Keratinocyte (primary cell): ENCODE measurements around the gene PARD3B. TPM values are rescaled to one million over a fixed set of nuclear protein-coding genes. Genes with fewer than 3 reads are reported as not detected.

ENCODE experiments used
- DNase-seq: peaks from one replicate; pipeline ENCODE4 v3.0.0-alpha.2; 2011; ENCODE audit warnings: low read depth, missing footprints, low spot score
- FAIRE-seq: peaks from 2 replicates; lab custom pipeline; 2011; peaks lifted over from hg19 to GRCh38; lab: Jason Lieb, UNC
- H2AFZ ChIP-seq: 2 replicates; pipeline ENCODE4 v1.6.0; 2012; ENCODE audit warnings: low read length, control low read depth, inconsistent platforms; ENCODE audit not compliant: control insufficient read depth
- H3K27ac ChIP-seq: 2 replicates; pipeline ENCODE4 v1.5.1; 2011; ENCODE audit warnings: low read length; ENCODE audit not compliant: control insufficient read depth, insufficient read depth
- H3K27me3 ChIP-seq: 3 replicates; pipeline ENCODE4 v1.6.0; 2011; ENCODE audit warnings: low read length; ENCODE audit not compliant: control insufficient read depth, insufficient read depth; ENCODE audit errors: extremely low read depth
- H3K36me3 ChIP-seq, 2 experiments: 2 replicates in 1 of 2; 3 replicates in 1 of 2; pipeline ENCODE4 v1.5.1; 2011; ENCODE audit warnings: low read length in 2 of 2, mild to moderate bottlenecking in 1 of 2; ENCODE audit not compliant: control insufficient read depth in 2 of 2, insufficient read depth in 2 of 2; ENCODE audit errors: extremely low read depth in 1 of 2
- H3K4me1 ChIP-seq: 3 replicates; pipeline ENCODE4 v1.5.1; 2011; ENCODE audit warnings: low read length; ENCODE audit not compliant: control insufficient read depth, insufficient read depth; ENCODE audit errors: extremely low read depth
- H3K4me2 ChIP-seq: 3 replicates; pipeline ENCODE4 v1.6.0; 2011; ENCODE audit warnings: low read depth, low read length; ENCODE audit not compliant: control insufficient read depth, insufficient read depth; ENCODE audit errors: extremely low read depth
- H3K4me3 ChIP-seq, 3 experiments: fragments of 200-600 bp in 1 of 3; sonication (generic) in 1 of 3; 2 replicates in 2 of 3; 3 replicates in 1 of 3; pipeline ENCODE4 v1.5.1; 2011 to 2016; ENCODE audit warnings: low read length in 3 of 3, mild to moderate bottlenecking in 3 of 3, control low read depth in 2 of 3, inconsistent platforms in 1 of 3, low read depth in 1 of 3, mixed read lengths in 1 of 3, mixed run types in 1 of 3, moderate library complexity in 1 of 3; ENCODE audit not compliant: control insufficient read depth in 2 of 3, insufficient read depth in 2 of 3; ENCODE audit errors: extremely low read depth in 1 of 3
- H3K79me2 ChIP-seq: 2 replicates; pipeline ENCODE4 v1.6.0; 2012; ENCODE audit warnings: low read length; ENCODE audit not compliant: control insufficient read depth, insufficient read depth
- H3K9ac ChIP-seq: 3 replicates; pipeline ENCODE4 v1.6.0; 2011; ENCODE audit warnings: low read length; ENCODE audit not compliant: control insufficient read depth, insufficient read depth; ENCODE audit errors: extremely low read depth
- H3K9me1 ChIP-seq: 3 replicates; pipeline ENCODE4 v1.6.0; 2011; ENCODE audit warnings: low read length; ENCODE audit not compliant: control insufficient read depth, insufficient read depth; ENCODE audit errors: extremely low read depth
- H3K9me3 ChIP-seq: 2 replicates; pipeline ENCODE4 v1.5.1; 2012; ENCODE audit warnings: low read depth, low read length; ENCODE audit not compliant: control insufficient read depth
- H4K20me1 ChIP-seq: 3 replicates; pipeline ENCODE4 v1.6.0; 2011; ENCODE audit warnings: low read length; ENCODE audit not compliant: control insufficient read depth, insufficient read depth; ENCODE audit errors: extremely low read depth
- EZH2 ChIP-seq: IDR thresholded peaks from one replicate; pipeline ENCODE4 v1.6.1; 2012; ENCODE audit warnings: inconsistent platforms, mild to moderate bottlenecking, low read length, moderate library complexity
- dilution Hi-C: fragments of 300-500 bp; cut with MboI; formaldehyde crosslinking; loops from one replicate; pipeline ENCODE4 v1.7.0; 2020; ENCODE audit warnings: low sequenced_read_pairs; ENCODE audit not compliant: extremely low pct_ligation_motif_present
- polyA plus RNA-seq, 5 experiments: library from polyadenylated mRNA; depleted of rRNA in 3 of 5; stranded (reverse) in 3 of 5; stranded (forward) in 1 of 5; unstranded in 1 of 5; fragments of >200 nt; gene quantifications; 1 replicate in 1 of 5; 2 replicates in 3 of 5; 3 replicates in 1 of 5; pipeline versions ENCODE4 v1.2.1 to v1.2.3, GENCODE V29; 2011 to 2012; ENCODE audit warnings: missing spikeins in 2 of 5, low read depth in 1 of 5, low replicate concordance in 1 of 5
- TF ChIP-seq, protein P1 (sequence below), 3 experiments: IDR thresholded peaks in 1 of 3; conservative IDR thresholded peaks in 1 of 3; optimal IDR thresholded peaks in 1 of 3; 2 replicates in 2 of 3; 3 replicates in 1 of 3; pipeline versions ENCODE3 to v1.5.1; 2011; ENCODE audit warnings: low read length in 3 of 3, mild to moderate bottlenecking in 3 of 3, moderate library complexity in 2 of 3, control low read depth in 1 of 3, inconsistent platforms in 1 of 3; ENCODE audit not compliant: insufficient read depth in 2 of 3; ENCODE audit errors: extremely low read depth in 1 of 3

The PARD3B gene
- polyA plus RNA-seq, 1 donor (not counting 4 experiments of a cell fraction or from before 2014, with no cell fraction given): 1.2 TPM

GRCh38 chr2:205461169-205461568 lies 915.9 kb downstream of the PARD3B start:
- dilution Hi-C loops: no loop called here
- Histone ChIP-seq H3K79me2 (no peaks in the 10 kb centered on the region), H3K36me3 (no peaks in the 10 kb centered on the region), H3K9ac (no peak overlapping the region), H3K9me3 (no peaks in the 10 kb centered on the region), H3K4me1 (no peaks in the 10 kb centered on the region), H3K4me2 (no peak overlapping the region), H3K27ac (no peak overlapping the region), H3K9me1 (no peaks in the 10 kb centered on the region), H3K4me3 (no peak overlapping the region), H4K20me1 (no peaks in the 10 kb centered on the region), H2AFZ (no peak overlapping the region), H3K27me3 (no peaks in the 10 kb centered on the region)
- no peak for FAIRE-seq
- TF ChIP-seq, protein P1, sequence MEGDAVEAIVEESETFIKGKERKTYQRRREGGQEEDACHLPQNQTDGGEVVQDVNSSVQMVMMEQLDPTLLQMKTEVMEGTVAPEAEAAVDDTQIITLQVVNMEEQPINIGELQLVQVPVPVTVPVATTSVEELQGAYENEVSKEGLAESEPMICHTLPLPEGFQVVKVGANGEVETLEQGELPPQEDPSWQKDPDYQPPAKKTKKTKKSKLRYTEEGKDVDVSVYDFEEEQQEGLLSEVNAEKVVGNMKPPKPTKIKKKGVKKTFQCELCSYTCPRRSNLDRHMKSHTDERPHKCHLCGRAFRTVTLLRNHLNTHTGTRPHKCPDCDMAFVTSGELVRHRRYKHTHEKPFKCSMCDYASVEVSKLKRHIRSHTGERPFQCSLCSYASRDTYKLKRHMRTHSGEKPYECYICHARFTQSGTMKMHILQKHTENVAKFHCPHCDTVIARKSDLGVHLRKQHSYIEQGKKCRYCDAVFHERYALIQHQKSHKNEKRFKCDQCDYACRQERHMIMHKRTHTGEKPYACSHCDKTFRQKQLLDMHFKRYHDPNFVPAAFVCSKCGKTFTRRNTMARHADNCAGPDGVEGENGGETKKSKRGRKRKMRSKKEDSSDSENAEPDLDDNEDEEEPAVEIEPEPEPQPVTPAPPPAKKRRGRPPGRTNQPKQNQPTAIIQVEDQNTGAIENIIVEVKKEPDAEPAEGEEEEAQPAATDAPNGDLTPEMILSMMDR (optimal IDR thresholded peaks at IDR 0.05 in 1 of 3, IDR thresholded peaks at IDR 0.05 in 1 of 3, conservative IDR thresholded peaks at IDR 0.05 in 1 of 3; ENCODE audit: extremely low read depth in 1 of 3, insufficient read depth in 2 of 3, low read length in 3 of 3): no peak
- no peak for TF ChIP-seq EZH2
- DNase-seq: no peak

DNA sequence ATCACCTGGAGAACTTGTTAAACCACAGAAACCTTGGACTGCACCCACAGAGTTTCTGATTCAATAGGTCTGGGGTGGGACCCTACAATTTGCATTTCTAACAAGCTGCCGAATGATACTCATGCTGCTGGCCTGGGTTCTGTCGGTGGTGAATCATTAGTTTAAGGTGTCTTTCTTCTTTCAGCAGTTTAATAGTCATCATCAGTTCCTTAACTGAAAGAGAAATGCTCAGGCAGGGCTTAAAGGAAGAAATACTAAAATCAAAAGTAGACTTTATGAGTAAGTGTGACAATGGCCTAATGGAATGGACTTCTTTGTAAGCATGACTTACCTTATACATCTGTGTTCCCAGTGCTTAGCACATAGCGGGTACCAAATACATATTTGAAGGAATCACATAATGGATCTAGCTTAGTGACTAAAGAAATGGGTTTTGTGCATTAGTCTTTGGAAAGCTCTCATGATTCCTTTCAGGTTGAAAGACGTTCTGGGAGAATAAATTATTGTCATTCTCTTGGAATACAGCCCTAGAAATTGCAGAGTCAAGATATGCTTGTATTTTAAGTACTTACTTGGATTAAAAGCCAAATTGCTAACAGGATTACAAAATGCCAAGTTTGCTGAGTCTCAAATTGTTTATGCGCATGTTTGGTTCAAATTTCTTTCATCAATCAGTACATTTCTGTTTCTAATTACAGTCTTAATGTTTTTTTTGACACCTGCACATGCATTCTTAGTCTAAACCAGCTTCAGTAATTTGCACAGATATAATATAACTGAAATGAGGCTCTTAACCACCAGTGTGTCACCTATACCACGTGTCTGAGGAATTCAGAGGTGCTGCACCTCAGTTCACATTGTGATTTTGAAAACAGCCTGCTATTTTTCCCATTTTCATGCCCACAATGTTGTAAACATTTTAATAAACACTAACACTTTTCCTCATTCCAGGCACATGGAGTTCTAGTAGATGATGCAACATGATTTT lies 916.7 kb downstream of the PARD3B start:
- no peaks in the 10 kb centered on the region for H4K20me1 ChIP-seq
- FAIRE-seq (peak; percentile 34), DNase-seq (no peak)
- H2AFZ ChIP-seq: no peak overlapping the region
- H3K4me3 ChIP-seq: no peak overlapping the region
- no peaks in the 10 kb centered on the region for H3K9me3 ChIP-seq
- H3K27ac ChIP-seq: no peak overlapping the region
- H3K9ac ChIP-seq: no peak overlapping the region
- dilution Hi-C loops: no loop called here
- H3K4me2 ChIP-seq: no peak overlapping the region
- no peaks in the 10 kb centered on the region for H3K27me3 ChIP-seq
- no peak for TF ChIP-seq EZH2
- TF ChIP-seq, protein P1 (optimal IDR thresholded peaks at IDR 0.05 in 1 of 3, IDR thresholded peaks at IDR 0.05 in 1 of 3, conservative IDR thresholded peaks at IDR 0.05 in 1 of 3; ENCODE audit: extremely low read depth in 1 of 3, insufficient read depth in 2 of 3, low read length in 3 of 3): no peak
- H3K36me3 ChIP-seq: no peaks in the 10 kb centered on the region
- H3K79me2 ChIP-seq: no peaks in the 10 kb centered on the region
- H3K9me1 ChIP-seq: no peaks in the 10 kb centered on the region
- H3K4me1 ChIP-seq: no peaks in the 10 kb centered on the region
